ENCODE results near the gene ITSN1.

Gene ITSN1

DNA sequence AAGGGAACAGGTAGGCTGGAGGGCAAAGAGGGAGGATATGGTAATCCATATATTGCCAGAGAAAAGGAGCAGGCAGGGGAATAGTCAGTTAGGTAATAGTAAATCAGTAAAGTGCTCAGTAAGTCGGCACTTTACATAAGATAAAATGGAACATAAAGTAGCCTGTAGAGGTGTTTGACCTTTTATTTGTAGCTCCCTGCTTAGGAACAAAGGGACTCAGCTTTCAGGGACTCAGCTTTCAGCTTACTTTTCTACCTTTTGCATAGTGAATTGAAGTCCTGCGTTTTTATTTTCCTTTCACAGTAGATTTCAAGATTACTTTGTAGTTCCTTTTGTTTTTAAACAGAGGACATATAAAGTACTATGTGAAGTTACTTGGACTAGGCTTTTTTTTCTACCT lies 87.3 kb downstream of the ITSN1 start:
- TF ChIP-seq ZNF70 (CRISPR knock-in tag; IDR thresholded peaks at IDR 0.05) (no peak), OSR1 (CRISPR knock-in tag; IDR thresholded peaks at IDR 0.05) (no peak), CSDC2 (CRISPR knock-in tag; IDR thresholded peaks at IDR 0.05) (no peak), ZFP30 (CRISPR knock-in tag; IDR thresholded peaks at IDR 0.05) (no peak), ARNTL (CRISPR knock-in tag; IDR thresholded peaks at IDR 0.05; ENCODE audit: borderline replicate concordance, low read depth) (no peak), RARB (CRISPR knock-in tag; IDR thresholded peaks at IDR 0.05) (no peak), TOX (CRISPR knock-in tag; IDR thresholded peaks at IDR 0.05; ENCODE audit: borderline replicate concordance) (no peak), ZFP3 (CRISPR knock-in tag; IDR thresholded peaks at IDR 0.05) (no peak), ZNF8 (CRISPR knock-in tag; IDR thresholded peaks at IDR 0.05) (no peak), ESRRG (CRISPR knock-in tag; IDR thresholded peaks at IDR 0.05) (no peak), GLIS3 (CRISPR knock-in tag; IDR thresholded peaks at IDR 0.05) (no peak), ZNF565 (CRISPR knock-in tag; conservative IDR thresholded peaks at IDR 0.05; ENCODE audit: low read depth) (no peak), ZC3H10 (CRISPR knock-in tag; IDR thresholded peaks at IDR 0.05) (no peak), BACH2 (CRISPR knock-in tag; IDR thresholded peaks at IDR 0.05; ENCODE audit: borderline replicate concordance) (no peak), ISL1 (CRISPR knock-in tag; IDR thresholded peaks at IDR 0.05) (no peak), TCF4 (CRISPR knock-in tag; IDR thresholded peaks at IDR 0.05; ENCODE audit: borderline replicate concordance) (no peak), PPARA (CRISPR knock-in tag; IDR thresholded peaks at IDR 0.05; ENCODE audit: borderline replicate concordance) (no peak)
- TF ChIP-seq, protein P1, sequence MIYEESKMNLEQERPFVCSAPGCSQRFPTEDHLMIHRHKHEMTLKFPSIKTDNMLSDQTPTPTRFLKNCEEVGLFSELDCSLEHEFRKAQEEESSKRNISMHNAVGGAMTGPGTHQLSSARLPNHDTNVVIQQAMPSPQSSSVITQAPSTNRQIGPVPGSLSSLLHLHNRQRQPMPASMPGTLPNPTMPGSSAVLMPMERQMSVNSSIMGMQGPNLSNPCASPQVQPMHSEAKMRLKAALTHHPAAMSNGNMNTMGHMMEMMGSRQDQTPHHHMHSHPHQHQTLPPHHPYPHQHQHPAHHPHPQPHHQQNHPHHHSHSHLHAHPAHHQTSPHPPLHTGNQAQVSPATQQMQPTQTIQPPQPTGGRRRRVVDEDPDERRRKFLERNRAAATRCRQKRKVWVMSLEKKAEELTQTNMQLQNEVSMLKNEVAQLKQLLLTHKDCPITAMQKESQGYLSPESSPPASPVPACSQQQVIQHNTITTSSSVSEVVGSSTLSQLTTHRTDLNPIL (CRISPR knock-in tag; IDR thresholded peaks at IDR 0.05; ENCODE audit: low read depth), result no peak
- TF ChIP-seq, protein P2, sequence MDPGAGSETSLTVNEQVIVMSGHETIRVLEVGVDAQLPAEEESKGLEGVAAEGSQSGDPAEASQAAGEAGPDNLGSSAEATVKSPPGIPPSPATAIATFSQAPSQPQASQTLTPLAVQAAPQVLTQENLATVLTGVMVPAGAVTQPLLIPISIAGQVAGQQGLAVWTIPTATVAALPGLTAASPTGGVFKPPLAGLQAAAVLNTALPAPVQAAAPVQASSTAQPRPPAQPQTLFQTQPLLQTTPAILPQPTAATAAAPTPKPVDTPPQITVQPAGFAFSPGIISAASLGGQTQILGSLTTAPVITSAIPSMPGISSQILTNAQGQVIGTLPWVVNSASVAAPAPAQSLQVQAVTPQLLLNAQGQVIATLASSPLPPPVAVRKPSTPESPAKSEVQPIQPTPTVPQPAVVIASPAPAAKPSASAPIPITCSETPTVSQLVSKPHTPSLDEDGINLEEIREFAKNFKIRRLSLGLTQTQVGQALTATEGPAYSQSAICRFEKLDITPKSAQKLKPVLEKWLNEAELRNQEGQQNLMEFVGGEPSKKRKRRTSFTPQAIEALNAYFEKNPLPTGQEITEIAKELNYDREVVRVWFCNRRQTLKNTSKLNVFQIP (CRISPR knock-in tag; IDR thresholded peaks at IDR 0.05; ENCODE audit: borderline replicate concordance, low read depth), result no peak
- TF ChIP-seq, protein P3, sequence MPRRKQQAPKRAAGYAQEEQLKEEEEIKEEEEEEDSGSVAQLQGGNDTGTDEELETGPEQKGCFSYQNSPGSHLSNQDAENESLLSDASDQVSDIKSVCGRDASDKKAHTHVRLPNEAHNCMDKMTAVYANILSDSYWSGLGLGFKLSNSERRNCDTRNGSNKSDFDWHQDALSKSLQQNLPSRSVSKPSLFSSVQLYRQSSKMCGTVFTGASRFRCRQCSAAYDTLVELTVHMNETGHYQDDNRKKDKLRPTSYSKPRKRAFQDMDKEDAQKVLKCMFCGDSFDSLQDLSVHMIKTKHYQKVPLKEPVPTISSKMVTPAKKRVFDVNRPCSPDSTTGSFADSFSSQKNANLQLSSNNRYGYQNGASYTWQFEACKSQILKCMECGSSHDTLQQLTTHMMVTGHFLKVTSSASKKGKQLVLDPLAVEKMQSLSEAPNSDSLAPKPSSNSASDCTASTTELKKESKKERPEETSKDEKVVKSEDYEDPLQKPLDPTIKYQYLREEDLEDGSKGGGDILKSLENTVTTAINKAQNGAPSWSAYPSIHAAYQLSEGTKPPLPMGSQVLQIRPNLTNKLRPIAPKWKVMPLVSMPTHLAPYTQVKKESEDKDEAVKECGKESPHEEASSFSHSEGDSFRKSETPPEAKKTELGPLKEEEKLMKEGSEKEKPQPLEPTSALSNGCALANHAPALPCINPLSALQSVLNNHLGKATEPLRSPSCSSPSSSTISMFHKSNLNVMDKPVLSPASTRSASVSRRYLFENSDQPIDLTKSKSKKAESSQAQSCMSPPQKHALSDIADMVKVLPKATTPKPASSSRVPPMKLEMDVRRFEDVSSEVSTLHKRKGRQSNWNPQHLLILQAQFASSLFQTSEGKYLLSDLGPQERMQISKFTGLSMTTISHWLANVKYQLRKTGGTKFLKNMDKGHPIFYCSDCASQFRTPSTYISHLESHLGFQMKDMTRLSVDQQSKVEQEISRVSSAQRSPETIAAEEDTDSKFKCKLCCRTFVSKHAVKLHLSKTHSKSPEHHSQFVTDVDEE (CRISPR knock-in tag; IDR thresholded peaks at IDR 0.05), result no peak
- ATAC-seq, result no peak

DNA sequence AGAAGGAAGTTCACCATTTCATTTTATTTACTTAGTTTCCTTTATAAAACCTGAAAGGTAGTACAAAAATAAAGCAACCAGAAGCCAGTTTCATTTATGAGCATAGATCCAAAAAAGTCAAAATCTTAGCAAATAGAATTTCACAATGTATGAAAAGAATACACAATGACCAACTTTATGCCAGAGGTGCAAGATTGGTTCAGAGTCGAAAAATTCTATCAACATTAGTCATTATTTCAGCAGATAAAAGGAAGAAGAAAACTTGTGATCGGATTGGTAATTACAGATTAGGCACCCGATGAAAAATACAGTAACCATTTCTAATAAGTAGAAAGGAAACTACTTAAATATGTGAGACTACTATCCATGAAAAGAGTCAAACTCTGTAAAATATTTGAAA lies 89.1 kb downstream of the ITSN1 start:
- TF ChIP-seq ZFP30 (CRISPR knock-in tag; IDR thresholded peaks at IDR 0.05) (no peak), GLIS3 (CRISPR knock-in tag; IDR thresholded peaks at IDR 0.05) (no peak)
- no peak for ATAC-seq

DNA sequence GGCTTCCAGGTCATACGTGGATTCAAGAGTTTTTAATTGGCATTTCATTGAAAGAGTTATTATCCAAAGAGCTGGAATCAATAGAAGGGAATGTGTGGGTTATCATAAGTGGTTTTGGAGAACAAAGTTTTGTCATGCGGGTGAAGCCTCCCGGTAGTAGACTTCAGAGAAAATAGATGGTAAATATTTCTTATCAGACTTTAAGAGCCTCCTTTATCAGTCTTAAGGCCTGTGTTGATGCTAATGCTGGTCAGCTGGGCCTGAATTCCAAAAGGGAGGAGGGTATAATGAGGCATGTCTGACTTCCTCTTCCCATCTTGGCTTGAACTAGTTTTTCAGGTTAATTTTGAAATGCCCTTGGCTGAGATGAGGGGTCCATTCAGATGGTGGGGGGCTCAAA lies 89.7 kb downstream of the ITSN1 start:
- ATAC-seq, result no peak

More for the DNA sequence above, 89.7 kb downstream of the ITSN1 start:
- TF ChIP-seq, protein P4, sequence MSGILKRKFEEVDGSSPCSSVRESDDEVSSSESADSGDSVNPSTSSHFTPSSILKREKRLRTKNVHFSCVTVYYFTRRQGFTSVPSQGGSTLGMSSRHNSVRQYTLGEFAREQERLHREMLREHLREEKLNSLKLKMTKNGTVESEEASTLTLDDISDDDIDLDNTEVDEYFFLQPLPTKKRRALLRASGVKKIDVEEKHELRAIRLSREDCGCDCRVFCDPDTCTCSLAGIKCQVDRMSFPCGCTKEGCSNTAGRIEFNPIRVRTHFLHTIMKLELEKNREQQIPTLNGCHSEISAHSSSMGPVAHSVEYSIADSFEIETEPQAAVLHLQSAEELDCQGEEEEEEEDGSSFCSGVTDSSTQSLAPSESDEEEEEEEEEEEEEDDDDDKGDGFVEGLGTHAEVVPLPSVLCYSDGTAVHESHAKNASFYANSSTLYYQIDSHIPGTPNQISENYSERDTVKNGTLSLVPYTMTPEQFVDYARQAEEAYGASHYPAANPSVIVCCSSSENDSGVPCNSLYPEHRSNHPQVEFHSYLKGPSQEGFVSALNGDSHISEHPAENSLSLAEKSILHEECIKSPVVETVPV (CRISPR knock-in tag; IDR thresholded peaks at IDR 0.05), result no peak
- no peak for TF ChIP-seq OSR1 (CRISPR knock-in tag; IDR thresholded peaks at IDR 0.05)
- no peak for TF ChIP-seq GLIS3 (CRISPR knock-in tag; IDR thresholded peaks at IDR 0.05)
- no peak for TF ChIP-seq TCF4 (CRISPR knock-in tag; IDR thresholded peaks at IDR 0.05; ENCODE audit: borderline replicate concordance)
- no peak for TF ChIP-seq ZNF565 (CRISPR knock-in tag; conservative IDR thresholded peaks at IDR 0.05; ENCODE audit: low read depth)
- TF ChIP-seq ISL1 (CRISPR knock-in tag; IDR thresholded peaks at IDR 0.05), result no peak
- no peak for TF ChIP-seq ZFP3 (CRISPR knock-in tag; IDR thresholded peaks at IDR 0.05)
- TF ChIP-seq BACH2 (CRISPR knock-in tag; IDR thresholded peaks at IDR 0.05; ENCODE audit: borderline replicate concordance), result no peak
- no peak for TF ChIP-seq CSDC2 (CRISPR knock-in tag; IDR thresholded peaks at IDR 0.05)
- TF ChIP-seq, protein P5, sequence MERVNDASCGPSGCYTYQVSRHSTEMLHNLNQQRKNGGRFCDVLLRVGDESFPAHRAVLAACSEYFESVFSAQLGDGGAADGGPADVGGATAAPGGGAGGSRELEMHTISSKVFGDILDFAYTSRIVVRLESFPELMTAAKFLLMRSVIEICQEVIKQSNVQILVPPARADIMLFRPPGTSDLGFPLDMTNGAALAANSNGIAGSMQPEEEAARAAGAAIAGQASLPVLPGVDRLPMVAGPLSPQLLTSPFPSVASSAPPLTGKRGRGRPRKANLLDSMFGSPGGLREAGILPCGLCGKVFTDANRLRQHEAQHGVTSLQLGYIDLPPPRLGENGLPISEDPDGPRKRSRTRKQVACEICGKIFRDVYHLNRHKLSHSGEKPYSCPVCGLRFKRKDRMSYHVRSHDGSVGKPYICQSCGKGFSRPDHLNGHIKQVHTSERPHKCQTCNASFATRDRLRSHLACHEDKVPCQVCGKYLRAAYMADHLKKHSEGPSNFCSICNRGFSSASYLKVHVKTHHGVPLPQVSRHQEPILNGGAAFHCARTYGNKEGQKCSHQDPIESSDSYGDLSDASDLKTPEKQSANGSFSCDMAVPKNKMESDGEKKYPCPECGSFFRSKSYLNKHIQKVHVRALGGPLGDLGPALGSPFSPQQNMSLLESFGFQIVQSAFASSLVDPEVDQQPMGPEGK (CRISPR knock-in tag; IDR thresholded peaks at IDR 0.05; ENCODE audit: borderline replicate concordance), result no peak
- no peak for TF ChIP-seq ZFP30 (CRISPR knock-in tag; IDR thresholded peaks at IDR 0.05)
- no peak for TF ChIP-seq ESRRG (CRISPR knock-in tag; IDR thresholded peaks at IDR 0.05)
- TF ChIP-seq ZC3H10 (CRISPR knock-in tag; IDR thresholded peaks at IDR 0.05), result no peak
- TF ChIP-seq, protein P2 (CRISPR knock-in tag; IDR thresholded peaks at IDR 0.05; ENCODE audit: borderline replicate concordance, low read depth), result no peak
- TF ChIP-seq RARB (CRISPR knock-in tag; IDR thresholded peaks at IDR 0.05), result no peak
- no peak for TF ChIP-seq ZNF8 (CRISPR knock-in tag; IDR thresholded peaks at IDR 0.05)
- no peak for TF ChIP-seq ARNTL (CRISPR knock-in tag; IDR thresholded peaks at IDR 0.05; ENCODE audit: borderline replicate concordance, low read depth)
- no peak for TF ChIP-seq SNAI2 (CRISPR knock-in tag; IDR thresholded peaks at IDR 0.05)
- TF ChIP-seq ZNF70 (CRISPR knock-in tag; IDR thresholded peaks at IDR 0.05), result no peak
